Activated CD4-positive, alpha-beta T cell treated with anti-CD3 and anti-CD28 coated beads, Interleukin-2, amount 50 U/mL, for 48 hours (primary cell): ENCODE measurements around the gene SLC1A4.
"Not testable (repeated sequence)": the region's sequence is repeated elsewhere in the genome, so short reads cannot be mapped to it uniquely, and the experiment has no call there.

ENCODE experiments used
- DNase-seq, 2 experiments: peaks; one replicate each; pipeline ENCODE4 v3.0.0-alpha.2; 2020

SLC1A4 gene

DNA sequence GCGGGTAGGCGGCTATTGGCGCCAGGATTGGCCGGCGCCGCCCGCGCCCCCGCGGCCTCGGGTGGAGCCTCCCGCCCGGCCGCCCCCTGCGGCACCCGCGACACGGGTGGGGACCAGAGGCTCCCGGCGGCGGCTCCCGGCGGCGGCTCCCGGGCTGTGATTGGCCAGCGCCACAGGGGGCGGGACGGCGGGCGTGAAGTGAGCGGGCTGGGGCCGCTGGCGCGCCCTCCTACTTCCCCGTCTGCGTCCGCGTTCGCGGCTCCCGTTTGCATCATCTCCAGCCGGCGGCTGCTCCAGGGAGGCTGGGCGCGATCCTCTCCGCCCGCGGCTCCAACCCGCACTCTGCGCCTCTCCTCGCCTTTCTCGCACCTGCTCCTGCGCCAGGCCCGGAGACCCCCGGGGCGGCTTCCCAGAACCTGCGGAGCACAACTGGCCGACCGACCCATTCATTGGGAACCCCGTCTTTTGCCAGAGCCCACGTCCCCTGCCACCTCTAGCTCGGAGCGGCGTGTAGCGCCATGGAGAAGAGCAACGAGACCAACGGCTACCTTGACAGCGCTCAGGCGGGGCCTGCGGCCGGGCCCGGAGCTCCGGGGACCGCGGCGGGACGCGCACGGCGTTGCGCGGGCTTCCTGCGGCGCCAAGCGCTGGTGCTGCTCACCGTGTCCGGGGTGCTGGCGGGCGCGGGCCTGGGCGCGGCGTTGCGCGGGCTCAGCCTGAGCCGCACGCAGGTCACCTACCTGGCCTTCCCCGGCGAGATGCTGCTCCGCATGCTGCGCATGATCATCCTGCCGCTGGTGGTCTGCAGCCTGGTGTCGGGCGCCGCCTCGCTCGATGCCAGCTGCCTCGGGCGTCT lies at the start of gene SLC1A4:
SLC1A4 (plus strand) TSS at position 274 of the 856 bp plus-strand sequence; CDS start at position 519, 245 bp downstream.
- peak; percentile 89 to 92 for DNase-seq

DNA sequence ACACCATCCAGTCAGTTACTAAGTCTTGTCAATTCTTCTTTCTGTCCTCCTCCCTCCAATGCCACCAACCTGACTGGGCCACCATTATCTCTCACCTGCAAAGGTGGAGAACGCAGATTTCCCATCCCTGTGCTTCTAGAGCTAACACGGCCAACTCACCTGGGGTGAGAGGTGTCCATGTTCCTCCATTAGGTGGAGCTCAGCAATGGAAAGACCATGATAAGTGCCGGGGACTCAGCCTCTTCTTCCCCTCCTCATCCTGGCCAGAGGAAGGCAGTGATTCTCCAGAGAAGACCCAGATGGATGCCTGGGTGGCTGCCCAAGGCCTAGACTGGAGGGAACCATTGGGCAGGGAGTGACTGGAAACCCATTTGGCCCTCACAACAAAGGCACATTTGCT lies 48.1 kb upstream of the SLC1A4 start:
- no peak for DNase-seq

DNA sequence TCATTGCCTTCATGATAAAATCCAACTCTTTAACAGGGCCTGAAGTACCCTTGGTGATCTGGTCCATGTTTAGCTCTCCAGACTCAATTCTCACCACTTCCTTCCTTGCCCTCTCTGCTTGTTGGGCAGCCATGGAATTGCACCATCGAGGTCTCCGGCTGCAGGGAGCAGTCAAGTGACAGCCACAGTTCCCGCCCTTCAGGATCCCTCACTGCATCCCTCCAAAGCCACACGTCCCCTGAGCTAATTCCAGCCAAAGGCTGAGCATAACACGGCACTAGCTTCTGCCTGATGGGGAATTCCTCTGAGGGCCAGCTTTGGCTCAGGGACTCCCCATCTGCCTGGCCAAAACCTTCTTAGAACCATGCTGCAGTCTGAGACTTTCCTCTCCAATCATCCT lies 47.4 kb upstream of the SLC1A4 start:
- DNase-seq, result no peak

DNA sequence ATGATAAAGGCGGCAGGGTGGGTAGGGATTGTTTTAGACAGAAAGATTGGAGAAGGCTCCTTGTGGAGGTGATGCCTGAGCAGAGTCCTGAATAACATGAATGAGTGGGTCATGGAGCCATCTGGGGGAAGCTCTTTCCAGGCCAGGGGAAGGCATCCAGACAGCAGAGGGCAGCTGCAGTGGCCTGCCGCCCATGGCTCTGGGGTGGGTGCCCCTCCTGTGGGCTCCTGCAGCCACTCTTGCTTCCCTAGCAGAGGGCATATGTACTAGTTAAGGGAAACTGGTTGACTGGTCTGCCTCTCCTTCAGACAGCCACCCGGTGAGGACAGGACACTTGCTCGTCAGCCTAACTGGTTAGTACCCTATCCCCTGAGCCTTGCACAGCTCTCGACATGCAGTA lies 46.5 kb upstream of the SLC1A4 start:
- DNase-seq, result no peak

DNA sequence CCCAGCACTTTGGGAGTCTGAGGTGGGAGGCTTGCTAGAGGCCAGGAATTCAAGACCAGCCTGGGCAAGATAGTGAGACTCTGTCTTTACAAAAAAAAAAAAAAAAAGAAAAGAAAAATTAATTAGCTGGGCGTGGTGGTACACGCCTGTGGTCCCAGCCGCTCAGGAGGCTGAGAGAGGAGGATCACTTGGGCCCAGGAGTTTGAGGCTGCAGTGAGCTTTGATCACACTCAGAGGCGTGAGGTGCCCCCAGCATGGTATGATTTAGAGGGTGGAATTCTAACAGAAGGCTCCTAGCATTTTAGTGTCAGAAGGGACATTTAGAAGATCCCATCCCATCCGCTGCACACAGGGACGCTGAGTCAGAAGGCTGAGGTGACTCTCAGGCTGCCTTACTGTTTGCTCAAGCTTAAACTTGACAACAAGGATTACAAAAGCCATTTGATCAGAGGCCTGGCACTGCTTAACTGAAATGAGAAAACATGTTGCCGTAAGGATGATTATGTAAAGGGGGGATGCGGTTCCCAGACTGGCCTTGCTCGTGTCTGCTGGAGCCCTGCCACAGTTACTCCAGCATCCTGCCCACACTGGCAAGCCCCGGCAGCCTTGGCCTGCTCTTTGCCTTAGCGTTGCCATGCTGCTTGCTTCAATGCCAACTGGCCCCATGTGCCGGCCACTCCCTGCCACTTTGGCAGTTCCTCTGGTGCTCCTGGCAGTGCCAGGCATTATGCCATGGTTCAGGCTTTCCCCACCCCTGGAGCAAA lies 45.6 kb upstream of the SLC1A4 start:
- no peak for DNase-seq

DNA sequence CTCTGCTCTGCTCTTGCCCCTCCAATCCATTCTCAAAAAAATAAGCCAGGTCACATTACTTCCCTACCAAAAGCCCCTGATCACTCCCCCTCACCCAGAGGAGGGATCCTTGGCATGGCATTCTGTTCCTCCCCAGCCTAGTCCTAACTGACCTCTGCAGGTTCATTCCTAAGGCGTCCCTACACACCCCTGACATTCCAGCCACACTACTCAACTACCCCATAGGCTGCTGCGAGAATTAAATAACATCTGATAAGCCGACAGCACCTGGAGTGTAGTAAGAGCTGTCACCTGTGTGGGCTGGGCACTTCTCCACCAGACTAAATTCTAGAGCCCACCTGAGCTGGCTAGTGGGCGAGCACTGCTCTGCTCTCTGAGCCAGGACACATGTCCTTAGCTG lies 44.7 kb upstream of the SLC1A4 start:
- DNase-seq, result no peak

DNA sequence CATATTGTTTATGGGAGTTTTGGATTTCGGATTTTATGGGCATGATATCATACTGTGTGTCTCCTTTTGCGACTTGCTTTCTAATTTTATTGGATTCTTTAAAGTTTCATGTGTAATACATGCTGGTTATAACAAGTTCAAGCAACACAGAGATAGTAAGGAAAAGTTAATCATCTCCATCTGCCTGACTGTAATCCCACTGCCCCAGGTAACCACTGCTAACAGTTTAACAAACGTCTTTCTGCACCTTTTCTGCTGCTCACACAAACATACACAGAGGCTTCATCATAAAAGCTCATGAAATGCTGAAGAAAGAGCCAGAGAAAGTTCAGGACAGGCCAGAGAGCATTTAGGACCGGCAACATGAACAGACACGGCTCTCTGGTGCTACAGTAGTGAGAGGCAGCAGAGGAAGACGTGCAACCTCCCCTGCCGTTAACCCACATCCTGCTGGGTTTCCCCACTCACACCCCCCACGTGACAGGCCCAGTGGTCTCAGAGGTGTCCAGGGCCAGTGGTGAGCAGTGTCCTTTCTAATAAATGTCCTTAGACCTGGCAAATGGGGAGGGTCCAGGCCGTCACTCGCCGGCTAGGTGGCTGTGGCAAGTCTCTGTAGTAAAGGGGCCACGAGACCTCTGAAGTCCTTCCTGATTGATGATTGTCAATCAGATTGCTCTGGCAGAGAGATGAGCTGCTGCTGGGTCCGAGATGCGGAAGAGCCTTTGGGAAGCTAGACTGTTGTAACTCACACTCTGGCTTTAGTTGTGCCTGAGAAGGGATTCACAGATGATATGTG lies 43.0 kb upstream of the SLC1A4 start:
- DNase-seq, result peak; percentile 69 to 75

DNA sequence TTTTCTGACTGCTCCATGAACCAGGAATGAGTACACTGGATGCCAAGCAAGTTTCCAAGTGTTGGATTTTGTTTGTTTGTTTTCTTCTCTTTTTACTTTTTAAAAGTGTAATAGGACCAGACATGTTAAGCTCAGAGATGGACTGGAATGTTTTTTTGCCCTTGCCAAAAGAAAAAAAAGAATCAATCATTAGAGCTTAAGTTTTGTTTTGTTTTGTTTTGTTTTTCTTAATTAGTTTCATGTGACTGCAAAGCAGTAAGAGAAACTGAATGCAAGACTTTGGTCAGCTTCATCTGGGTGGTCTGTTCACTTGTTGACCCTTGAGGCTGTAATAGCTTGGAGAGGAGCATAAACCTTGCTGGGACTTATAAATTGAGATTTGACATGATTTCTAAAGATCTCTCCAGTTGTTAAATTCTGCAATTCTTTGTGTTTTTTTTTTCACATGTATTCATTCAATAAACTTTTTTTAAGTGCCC lies 42.4 kb upstream of the SLC1A4 start:
- DNase-seq, result no peak

DNA sequence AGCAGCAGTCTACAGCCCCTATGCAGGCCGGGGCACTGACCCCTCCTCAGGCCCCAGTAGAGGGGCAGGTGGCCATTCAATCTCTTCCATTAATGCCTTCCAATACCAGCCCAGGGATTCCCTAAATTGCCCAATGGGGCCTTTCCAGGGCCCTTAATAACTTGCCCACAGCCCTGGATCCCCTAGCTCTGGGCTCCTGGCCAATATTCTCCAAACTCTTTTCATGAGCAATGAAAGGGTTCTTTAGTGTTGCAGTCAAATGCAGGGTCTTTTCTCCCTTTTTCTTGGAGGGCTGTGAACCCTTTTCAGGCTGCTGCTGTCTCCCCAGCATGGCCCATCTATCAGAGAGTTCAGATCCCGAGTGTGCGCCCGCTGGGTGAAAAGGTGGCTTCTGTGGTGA lies 41.3 kb upstream of the SLC1A4 start:
- no peak for DNase-seq

DNA sequence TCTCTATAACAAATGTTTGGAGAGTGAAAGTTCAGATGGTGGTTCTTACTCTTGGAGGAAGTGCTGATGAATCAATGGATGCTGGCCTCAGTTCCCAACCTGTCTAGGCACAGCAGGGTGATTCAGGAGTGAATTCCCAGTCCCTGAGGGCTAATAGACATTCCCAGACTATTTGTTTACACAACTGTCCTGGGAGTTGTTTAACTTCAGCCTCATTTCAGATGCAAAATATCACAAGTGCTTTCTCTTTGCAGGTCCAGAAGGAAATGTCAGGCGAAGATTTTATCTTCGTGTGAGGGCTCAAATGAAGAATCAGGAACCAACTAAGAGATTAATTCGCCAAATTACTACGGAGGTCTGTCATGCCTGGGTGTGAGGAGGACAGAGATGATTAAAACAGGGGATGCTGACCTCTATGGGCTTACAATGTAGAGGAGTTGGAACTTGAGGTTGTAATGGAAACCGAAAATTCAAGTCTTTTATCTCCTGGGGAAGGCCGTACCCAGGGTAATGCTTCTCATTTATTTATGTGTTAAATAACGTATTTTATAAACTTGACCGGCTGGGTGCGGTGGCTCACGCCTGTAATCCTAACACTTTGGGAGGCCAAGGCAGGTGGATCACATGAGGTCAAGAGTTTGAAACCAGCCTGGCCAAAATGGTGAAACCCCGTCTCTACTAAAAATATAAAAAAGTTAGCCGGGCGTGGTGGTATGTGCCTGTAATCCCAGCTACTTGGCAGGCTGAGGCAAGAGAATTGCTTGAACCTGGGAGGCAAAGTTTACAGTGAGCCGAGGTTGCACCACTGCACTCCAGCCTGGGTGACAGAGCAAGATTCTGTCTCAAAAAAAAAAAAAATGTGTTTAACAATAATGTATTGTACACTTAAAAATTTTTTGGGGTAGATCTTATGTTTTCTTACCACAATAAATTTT lies 38.7 kb upstream of the SLC1A4 start:
- DNase-seq, result no peak

DNA sequence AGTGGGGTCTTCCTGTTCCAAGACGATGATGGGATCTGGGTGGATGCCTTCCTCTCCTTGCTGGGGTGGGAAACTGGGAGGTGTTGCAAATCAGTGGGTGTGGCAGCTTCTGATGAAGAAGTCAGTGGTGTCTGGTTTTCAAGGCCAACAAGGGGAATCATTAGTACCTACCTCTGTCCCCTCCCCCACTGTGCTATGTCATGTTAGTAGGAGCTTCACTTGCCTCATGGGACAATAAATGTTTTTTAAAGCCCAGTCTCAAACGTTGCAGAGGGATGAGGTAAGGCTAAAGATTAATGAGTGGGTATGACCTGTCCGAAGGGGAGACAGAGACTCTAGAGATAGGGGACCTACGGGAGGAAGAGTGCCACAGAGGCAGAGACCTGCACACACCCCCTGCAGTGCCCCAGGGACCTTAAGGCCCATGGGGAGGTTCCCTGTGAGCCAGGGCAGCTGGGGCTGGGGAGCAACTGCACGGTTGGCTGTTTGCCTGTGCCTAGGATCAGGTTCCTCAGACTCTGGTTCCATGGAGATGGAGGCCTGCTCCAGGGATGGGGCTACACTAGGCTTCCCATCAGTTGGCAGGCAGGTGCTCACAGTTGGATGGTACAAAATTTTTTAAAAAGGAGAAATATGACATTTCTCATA lies 37.8 kb upstream of the SLC1A4 start:
- DNase-seq, result no peak

DNA sequence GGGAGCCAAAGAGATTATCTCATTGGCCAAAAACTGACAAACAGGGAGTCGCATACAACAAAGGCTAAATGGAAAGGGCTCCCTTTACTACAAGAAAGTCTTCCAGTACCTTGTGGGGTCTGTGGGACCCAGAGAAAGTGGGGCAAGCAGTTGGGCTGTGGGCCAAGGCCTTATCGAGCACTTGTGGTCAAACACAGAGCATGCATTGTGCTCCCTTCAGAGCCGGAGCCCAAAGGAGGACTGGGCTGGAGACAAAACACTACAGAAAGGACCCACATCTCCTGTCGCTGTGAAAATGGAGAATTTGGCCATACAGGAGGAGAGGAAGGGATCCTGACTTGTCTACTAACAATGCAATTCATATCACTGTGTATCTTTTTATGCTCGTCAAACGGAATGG lies 37.1 kb upstream of the SLC1A4 start:
- DNase-seq, result no peak

DNA sequence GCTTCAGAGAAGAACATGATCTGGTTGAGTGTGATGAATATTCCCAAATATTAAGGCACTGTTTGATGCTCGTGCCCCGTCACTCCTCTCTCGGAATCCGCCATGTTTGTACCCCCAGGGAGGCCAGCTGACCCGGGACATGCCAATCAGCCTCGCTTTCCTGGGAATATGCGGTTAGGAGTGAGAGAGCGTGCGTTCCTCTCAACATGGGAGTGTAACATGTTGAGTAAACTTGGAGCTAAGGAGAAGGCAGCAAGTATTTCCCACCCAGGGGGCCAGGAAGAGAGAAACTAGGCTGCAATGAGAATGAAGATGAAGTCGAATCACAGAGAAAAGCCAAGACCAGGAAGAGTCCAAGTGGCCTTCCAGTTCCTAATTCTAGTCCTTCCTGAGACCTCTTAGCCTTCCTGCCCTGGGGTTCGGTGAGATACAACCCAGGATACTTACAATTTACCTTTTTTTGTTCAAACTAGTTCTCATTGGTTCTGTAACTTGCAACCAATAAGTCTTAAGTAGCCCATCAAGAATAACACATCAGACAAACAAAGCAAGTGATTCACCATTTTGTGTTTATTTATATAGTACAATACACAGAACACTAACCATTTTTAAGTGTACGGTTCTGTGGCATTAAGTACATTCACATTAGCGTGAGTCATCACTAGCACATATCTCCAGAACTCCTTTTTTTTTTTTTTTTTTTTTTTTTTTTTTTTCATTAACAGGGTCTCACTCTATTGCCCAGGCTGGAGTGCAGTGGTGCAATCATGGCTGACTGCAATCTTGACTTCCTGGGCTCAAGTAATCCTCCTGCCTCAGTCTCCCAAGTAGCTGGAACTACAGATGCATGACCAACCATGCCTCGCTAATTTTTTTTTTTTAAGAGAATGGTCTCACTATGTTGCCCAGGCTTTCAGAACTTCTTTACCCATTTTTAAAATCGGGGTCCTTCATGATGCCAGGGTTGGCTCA lies 36.4 kb upstream of the SLC1A4 start:
- no peak for DNase-seq

DNA sequence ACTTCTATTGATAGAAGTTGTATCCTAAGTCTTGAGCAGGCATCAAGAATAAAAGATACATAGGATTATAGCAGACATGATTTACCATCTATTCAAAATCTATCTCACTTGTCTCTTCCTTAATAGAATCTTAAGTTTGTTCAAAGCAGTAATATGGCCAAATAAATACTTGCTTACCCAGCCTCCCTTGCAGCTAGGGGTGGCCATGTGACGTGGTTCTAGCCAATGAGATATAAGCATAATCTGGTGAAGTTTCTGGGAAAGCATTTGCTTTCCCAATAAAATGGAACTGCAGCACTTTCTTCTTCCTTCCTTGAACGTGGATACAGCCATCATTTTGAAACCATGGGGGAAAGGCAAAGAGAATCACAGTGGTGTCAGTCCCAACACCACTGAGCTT lies 33.7 kb upstream of the SLC1A4 start:
- no peak for DNase-seq

DNA sequence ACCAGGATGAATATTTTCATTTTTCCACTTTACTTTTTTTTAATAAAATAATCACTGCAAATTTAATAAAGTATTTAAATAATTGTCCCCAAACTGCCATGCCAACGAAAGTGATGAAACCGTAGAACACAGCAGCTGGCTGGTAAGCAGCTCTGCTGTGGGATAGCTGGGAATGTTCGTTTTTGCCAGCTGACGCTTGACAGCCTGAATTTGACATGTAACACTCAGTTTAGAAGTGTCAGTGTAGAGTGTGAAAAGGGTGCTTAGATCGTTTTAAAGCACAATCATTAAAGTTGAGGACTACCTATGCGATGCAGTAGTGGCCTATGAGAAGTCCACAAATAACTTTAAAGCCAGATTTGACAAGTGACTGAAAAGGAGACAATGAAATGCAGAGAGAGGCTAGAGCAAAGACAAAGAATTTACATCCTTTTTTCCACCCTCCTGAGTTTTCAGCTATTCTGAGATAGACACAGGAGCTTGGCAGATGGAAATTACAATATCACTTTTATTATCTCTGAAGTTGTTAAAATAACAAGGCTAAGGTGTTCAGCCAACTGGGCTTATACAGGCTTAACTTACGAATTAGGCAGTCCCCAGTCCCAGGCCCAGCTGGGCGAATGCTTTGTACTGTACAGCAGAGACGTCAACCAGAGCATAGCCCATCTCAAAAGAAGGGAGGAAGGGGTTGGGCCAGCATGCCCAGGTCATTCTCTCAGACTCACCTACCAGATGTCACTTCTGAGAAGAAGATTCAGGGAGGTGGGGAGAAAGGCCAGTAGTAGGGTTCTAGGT lies 31.9 kb upstream of the SLC1A4 start:
- DNase-seq, result no peak

DNA sequence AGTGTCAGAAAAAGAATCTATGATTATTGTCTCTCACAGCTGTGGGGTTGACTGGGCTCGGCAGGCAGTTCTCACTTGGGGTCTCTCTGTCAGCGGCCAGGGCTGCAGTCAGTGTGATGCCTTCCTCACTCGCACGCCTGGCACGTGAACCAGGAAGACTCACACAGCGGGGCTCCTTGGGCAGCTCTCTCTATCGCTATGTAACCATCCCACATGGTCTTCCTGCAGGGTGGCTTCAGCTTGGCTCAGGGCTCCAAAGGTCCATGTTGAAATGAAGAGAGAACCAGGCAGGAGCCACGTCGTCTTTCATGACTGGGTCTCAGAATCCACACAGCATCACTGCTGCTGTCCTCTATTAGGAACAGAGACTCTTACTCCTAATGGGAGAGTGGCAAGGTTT lies 30.6 kb upstream of the SLC1A4 start:
- no peak for DNase-seq

DNA sequence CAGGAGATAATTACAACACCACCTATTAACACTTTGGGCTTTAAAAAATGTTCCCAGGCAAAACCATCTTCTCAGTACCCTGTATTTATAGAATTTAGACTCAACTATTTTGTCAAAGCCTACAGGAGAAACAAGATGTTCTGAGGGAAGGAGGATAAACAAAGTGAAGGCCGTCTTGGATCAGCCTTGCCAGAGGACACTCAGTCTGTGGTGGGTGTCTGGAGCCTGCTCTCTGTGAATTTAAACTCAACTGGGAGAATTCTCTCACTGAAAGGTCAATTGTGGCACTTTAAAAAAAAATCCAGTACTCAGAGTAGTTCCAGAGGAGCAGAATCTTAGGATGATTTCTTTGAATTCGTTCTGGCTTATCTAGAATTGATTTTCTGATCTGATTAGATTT lies 28.4 kb upstream of the SLC1A4 start:
- no peak for DNase-seq

DNA sequence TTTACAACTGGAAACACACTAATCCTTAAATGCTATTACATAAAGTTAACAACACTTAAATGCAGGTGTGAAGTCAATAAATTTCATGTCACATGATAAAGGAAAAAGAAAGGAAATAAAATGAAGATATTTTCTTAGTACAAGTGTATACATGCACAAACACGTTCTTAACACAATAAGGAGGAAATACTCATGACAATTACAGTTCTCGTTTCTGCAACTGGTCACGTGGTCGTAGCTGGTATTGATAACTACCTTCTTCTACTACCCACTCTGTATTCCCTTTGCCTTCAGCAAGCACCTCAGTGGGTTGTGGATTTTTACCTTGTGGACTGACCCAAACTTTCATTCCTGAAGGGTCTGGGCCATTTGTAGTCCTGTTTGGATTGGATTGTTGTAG lies 26.1 kb upstream of the SLC1A4 start:
- not testable (repeated sequence) for DNase-seq

DNA sequence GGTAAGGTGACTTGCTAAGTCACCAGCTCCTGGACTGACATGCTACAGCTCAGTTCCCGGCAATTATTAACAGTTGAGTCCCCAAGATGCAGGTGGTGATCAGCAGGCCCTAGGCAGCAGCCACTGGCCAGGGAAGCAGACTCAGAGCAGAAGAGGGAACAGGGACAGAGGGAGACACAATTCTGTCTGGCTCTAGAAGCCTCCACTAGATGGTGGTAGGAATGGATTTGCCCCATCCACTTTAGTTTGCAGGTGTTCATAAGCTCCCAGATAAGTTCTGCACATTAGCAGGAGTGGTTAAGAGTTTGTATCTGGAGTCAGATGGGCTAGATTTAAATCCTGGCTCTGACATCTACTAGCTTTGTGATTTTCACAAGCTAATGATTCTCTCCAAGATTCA lies 25.5 kb upstream of the SLC1A4 start:
- no peak for DNase-seq
